NOMO-1 (cell line): ENCODE data around the gene NRROS.

ENCODE experiments used
- DNase-seq, 2 experiments: peaks; one replicate each; lab custom pipeline; 2025; ENCODE audit not compliant: unreplicated experiment in 2 of 2; lab: John Stamatoyannopoulos, UW

Gene NRROS

GRCh38 chr3:196677353-196677752 is 37.9 kb downstream of the NRROS start:
- DNase-seq = no peak

DNA sequence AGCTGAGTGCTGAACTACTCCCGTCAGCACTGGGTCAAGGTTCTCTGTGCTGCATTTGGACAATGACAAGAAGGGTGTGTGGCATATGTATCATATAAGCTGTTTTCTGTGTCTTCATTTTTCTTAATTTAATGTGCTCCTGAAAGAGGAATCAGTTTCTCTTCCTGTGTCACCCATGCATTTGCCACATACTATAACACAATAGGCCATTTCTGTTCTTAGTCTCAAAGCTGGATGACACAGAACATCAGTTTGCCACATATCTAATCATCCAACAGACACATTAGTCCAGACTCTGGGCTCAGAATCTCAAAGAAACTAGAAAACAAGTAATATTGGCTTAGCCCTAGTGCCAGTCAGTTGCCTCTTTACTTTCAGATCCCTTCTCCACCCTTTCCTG is 38.4 kb downstream of the NRROS start:
- no peak for DNase-seq

- DNase-seq = peak; percentile 88 to 97
These were observed 45.3 kb downstream of the NRROS start for GRCh38 chr3:196684548-196685407.

DNA sequence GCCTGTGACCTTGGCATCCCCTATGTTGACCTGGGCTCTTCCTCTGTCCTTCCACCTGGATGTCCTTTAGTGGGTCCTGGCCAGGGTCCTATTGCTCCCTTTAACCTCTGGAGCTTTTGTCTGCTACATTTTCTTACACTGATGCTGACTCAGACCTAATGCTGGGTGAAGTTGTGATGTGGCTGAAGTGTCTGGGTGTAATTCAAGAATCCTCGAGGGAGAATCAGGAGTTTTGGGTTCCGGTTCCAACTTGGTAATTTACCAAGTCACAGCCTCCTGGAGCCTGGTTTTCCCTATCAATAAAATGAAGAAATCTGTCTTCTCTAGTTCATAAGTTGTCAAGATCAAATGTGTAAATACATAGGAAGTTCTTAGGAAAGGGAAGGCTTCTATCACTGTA is 46.9 kb downstream of the NRROS start:
- DNase-seq = no peak

DNA sequence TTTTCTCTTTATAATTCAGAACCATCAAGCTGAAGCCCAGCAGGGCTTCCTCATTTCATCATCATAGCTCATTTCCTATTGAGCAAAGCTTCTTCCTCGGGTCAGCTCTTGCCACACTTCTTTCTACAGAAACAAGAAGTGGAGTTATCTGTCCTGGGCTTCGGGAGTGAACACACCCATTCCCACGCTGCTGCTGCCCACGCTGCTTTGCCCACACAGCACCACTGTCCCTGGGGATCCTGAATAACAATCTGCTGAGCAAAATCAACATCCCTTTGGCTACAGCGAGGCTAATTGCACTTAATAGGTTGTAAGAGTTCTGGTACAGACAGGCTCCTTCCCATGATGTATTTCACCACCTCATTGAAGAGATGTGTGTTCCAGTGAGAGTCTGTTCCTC is 48.9 kb downstream of the NRROS start:
- peak; percentile 94 to 100 for DNase-seq

DNA sequence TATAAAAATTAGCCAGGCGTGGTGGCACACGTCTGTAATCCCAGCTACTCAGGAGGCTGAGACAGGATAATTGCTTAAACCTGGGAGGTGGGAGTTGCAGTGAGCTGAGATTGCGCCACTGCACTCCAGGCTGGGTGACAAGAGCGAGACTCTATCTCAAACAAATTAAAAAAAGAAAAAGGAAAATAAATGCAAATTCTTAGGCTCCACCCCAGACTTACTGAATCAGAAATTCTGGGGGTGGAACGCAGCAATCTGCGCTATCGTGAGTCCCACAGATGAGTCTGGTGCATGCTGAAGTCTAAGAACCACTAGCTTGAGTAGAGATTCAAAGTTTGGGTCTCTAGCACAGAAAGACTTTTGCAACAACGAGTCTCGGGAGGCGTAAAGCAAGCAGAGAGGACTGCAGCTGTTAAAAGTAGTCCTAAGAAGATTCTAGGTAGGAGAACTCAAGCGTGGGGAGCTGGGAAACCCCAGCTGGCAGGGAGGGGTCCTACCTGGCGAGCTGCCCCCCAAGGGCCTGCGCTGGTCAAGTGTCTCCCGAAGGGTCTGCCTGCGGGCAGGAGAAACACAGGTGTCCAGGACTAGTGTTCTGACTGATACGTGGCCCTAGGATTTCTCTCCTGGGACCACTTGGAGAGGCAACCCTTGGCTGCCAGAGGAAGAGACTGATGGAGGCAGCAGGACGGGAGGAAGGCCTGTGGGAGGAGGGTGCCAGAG is 50.6 kb downstream of the NRROS start:
- DNase-seq = no peak

DNA sequence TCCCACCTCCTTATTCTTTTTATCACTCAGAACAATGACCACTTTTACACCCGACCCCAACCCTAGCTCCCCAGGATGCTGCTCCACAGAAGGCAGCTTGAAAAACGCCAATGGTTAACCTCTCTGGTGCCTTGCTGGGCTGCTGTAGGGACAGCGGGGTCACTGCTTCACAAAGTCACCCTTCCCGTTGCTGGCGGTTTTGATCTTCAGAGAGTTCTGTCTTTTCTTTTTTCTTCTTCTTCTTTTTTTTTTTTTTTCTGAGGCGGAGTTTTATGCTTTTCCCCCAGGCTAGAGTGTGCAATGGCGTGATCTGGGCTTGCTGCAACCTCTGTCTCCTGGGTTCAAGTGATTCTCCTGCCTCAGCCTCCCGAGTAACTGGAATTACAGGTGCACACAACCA is 51.9 kb downstream of the NRROS start:
- peak; percentile 46 to 64 for DNase-seq

- peak; percentile 47 to 76 for DNase-seq
These were observed 54.7 kb downstream of the NRROS start for GRCh38 chr3:196694202-196694638.

DNA sequence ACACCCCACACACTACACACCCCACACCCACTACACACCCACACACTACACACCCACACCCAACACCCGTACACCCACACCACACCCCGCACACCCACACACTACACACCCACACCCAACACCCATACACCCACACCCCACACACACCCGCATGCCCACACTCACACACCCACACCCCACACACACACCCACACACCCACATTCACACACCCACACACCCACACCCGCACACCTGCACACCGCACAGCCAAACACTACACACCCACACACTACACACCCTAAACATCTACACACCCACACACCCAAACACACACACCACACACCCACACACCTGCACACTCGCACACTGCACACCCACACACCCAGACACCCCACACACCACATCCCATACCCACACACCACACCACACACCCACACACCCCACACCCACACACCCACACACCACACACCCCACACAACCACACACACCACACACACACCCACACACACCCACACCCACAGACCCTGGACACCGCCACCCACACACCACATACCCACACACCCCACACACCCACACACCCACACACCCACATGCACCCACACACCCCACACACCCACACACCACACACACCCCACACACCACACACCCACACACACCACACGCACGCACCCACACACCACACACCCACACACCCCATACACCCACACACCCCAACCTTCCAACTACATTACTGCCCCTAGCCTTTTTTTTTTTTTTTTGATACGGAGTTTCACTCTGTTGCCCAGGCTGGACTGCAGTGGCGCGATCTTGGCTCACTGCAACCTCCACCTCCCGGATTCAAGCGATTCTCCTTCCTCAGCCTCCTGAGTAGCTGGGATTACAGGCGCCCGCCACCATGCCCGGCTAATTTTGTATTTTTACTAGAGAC is 55.7 kb downstream of the NRROS start:
- no peak for DNase-seq

DNA sequence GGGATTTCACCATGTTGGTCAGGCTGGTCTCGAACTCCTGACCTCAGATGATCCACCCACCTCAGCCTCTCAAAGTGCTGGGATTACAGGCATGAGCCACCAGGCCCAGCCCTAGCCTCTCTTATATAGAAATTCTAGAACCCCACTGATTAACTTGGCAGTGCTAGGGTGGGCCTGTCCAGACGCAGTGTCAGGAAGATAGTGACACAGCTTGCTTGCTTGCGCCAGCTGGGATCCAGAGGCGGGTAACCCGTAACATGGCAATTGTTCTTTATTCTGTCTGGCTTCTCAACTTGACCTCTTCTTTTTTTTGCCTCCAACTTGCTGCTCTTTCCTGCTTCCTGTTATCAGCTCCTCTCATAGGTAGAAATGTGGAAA is 56.3 kb downstream of the NRROS start:
- no peak for DNase-seq

- DNase-seq = no peak
These were observed 57.8 kb downstream of the NRROS start for GRCh38 chr3:196697270-196697669.

DNA sequence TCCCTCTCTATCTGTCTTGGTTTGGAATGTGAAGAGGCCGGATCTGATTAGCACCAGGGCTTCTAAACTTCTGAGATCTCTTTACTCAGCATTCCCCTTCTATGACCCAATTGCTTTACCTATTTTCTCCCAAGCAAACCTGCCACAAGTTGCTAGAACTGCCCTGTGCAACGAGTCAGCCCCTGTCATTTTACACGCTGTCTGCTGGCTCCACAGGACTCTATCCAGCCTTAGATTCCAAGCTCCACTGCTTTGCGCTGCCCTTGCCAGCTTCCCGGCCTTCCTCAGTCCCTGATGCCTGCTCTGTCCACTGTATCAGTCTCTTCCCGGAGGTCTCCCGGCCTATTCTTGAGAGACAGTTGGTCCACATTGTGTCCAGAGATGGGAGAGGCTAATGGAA is 60.3 kb downstream of the NRROS start:
- DNase-seq = no peak

GRCh38 chr3:196700801-196701200 is 61.3 kb downstream of the NRROS start:
- peak; percentile 59 to 89 for DNase-seq

DNA sequence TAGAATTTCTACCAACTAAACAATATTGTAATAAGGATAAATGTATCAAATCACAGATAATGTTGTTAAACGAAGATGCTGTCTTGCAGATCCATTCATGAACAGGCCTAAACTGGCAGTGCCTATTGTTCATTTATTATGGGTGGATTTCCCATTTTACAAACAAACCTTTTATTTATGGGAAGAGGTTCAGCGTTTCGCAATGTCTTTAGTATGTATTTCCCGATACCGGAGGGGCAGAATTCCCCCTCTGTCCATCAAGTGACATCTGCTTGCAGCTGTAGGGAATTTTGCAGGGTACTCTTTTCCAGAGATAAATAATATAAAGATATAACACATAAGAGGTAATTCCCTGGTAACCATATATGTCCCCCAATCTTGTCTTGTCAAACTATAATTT is 66.8 kb downstream of the NRROS start:
- no peak for DNase-seq

DNA sequence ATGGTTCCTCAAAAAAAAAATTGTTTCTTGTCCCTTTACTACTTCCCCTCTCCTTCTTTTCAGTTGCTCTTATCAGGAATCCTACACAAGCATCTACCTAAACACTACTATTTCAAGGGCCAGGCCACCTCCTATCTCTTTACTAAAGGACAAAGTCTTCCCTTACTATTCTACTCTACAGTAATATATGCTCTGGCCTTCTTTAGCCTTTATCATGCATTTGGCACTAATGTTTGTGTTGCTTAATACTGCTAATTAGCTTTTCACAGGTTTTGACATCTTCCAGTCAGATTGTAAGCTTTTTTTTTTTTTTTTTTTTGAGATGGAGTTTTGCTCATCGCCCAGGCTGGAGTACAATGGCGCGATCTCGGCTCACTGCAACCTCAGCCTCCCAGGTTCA is 67.2 kb downstream of the NRROS start:
- peak; percentile 44 to 87 for DNase-seq

- no peak for DNase-seq
These were observed 68.1 kb downstream of the NRROS start for GRCh38 chr3:196707566-196707965.

DNA sequence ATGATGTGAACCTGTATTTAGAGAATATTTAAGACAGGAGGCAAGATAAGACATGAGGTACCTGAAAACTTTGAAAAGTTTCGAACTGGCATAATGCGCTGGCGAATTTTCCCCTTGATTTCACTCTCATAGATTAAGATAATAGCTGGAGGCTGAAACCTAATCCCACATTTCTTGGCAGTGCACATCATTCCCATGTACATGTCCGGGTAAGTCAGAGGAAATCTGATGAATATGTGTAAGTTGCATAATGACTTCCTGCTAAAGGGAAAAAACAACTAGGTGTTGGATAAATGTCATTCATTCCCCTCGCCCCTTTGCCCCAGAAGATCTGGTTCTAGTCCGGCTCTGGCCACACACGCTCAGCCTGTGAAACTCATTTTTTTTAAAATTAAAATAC is 69.0 kb downstream of the NRROS start:
- no peak for DNase-seq
